ENCODE results near the gene TUBB1. TPM values are rescaled to one million over a fixed set of nuclear protein-coding genes. Genes with fewer than 3 reads are reported as not detected.
"Not testable (repeated sequence)": the region's sequence is repeated elsewhere in the genome, so short reads cannot be mapped to it uniquely, and the experiment has no call there.

Gene TUBB1
- total RNA-seq, 1 experiment from 2014 or later, result not detected

DNA sequence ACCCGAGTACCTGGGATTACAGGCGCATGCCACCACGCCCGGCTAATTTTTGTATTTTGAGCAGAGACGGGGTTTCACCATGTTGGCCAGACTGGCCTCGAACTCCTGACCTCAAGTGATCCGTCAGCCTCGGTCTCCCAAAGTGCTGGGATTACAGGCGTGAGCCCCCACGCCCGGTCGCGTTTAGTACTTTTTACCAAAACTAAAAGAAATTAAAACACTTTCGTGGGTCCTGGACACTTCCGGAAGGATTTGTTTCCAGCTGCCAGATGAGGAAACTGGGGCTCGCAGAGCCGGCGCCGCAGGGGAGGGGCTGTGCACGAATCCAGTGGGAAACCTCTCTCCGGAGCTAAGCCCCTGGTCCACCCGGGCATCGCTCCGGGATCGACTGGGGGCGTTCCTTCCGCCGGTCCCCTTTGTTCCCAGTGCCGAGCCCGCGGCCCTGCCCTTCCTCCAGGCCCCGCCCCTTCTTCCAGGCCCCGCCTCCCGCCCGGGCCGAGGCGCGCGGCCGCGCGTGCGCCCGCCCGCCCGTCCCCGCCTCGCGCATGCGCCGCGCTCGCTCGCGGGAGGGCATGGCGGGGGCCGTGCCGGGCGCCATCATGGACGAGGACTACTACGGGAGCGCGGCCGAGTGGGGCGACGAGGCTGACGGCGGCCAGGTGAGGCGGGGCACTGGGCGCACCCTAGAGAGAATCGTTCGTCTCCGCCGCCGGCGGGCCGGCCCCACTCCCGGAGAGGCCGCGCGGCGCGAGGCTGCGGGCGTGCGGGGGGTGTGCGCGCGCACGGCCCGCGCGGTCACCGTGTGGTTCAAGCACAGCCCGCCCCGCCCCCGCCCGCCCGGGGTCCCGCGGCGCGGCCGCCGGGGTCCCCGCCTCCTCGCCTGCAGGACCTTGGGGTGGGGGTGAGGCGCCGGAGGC, 38.3 kb upstream of the TUBB1 start, which contains the start of gene NELFCD:
TSS of gene NELFCD (plus strand) at position 546 of the 917 bp plus-strand sequence. CDS start at position 600, 54 bp downstream.
- Histone ChIP-seq H3K9me3 (ENCODE audit: low read depth, low read length, poor library complexity, severe bottlenecking) (no peaks in the 10 kb centered on the region), H3K4me1 (ENCODE audit: insufficient read depth, low read length, poor library complexity, severe bottlenecking) (peaks cover 10% of the 10 kb centered on the region), H3K27ac (ENCODE audit: low read depth, low read length, poor library complexity, severe bottlenecking) (peak within 1 kb of the TSS; percentile 72), H3K27me3 (replicated peaks; ENCODE audit: insufficient read depth, low read depth, low read length, poor library complexity) (no peaks in the 10 kb centered on the region), H3K36me3 (ENCODE audit: insufficient read depth, low read length, poor library complexity, severe bottlenecking) (peaks cover 4% of the 10 kb centered on the region), H3K4me3 (ENCODE audit: low read depth, low read length, poor library complexity, severe bottlenecking) (peak within 1 kb of the TSS; percentile 83)
- CTCF ChIA-PET, result no interaction called here
- POLR2A ChIA-PET (ENCODE audit: low non-redundant PET), result interaction anchor here (0.6 kb wide), 2 partner anchors 54 to 205 kb away, joined by 3 to 4 read pairs; no protein-coding TSS in a partner anchor
- intact Hi-C loops (cut with micrococcal nuclease; ENCODE audit: unreplicated experiment), result loop anchor here (5.0 kb wide), 1 partner anchor 51 kb away; the partner anchor contains the start of gene ATP5F1E
- DNase-seq (ENCODE audit: low spot score), result peak; percentile 92
- TF ChIP-seq, protein P1, sequence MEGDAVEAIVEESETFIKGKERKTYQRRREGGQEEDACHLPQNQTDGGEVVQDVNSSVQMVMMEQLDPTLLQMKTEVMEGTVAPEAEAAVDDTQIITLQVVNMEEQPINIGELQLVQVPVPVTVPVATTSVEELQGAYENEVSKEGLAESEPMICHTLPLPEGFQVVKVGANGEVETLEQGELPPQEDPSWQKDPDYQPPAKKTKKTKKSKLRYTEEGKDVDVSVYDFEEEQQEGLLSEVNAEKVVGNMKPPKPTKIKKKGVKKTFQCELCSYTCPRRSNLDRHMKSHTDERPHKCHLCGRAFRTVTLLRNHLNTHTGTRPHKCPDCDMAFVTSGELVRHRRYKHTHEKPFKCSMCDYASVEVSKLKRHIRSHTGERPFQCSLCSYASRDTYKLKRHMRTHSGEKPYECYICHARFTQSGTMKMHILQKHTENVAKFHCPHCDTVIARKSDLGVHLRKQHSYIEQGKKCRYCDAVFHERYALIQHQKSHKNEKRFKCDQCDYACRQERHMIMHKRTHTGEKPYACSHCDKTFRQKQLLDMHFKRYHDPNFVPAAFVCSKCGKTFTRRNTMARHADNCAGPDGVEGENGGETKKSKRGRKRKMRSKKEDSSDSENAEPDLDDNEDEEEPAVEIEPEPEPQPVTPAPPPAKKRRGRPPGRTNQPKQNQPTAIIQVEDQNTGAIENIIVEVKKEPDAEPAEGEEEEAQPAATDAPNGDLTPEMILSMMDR (conservative IDR thresholded peaks at IDR 0.05; ENCODE audit: low read depth, low read length), result no peak
- no peak for TF ChIP-seq EZH2 (IDR thresholded peaks at IDR 0.05; ENCODE audit: borderline replicate concordance, low read depth, low read length, poor library complexity, severe bottlenecking)
- no TSS peak for BruUV-seq (replicated peaks)

DNA sequence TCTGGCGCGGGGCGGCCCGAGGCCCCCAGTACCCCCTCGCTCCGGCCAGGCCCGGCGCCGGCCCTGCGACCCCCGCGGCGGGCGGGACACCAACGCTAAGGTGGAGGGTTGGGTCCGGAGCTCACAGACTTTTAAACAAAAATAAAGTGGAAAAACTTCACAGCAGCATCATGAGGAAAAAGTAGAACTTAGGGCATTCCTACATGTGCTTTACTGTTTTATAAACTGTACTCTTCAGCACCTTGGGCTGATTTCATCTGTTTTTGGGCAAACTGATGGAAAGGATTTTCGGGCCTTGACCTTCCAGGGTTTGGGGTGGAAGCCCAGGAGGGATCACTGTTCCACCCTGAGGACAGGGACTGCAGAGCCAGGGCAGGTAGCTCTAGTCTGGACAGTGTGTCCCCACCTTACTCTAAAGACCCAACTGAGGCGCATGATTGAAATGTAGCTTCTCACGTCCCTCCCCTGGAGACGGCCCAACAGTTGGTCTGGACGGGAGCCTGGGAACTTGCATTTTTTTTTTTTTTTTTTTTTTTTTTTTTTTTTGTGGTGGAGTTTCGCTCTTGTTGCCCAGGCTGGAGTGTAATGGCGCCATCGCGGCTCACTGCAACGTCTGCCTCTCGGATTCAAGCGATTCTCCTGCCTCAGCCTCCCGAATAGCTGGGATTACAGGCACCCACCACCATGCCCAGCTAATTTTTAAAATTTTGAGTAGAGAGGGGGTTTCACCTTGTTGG, 37.4 kb upstream of the TUBB1 start:
- Histone ChIP-seq H3K27ac (ENCODE audit: low read depth, low read length, poor library complexity, severe bottlenecking) (peak overlapping the region; percentile 72), H3K9me3 (ENCODE audit: low read depth, low read length, poor library complexity, severe bottlenecking) (no peaks in the 10 kb centered on the region), H3K4me3 (ENCODE audit: low read depth, low read length, poor library complexity, severe bottlenecking) (peak overlapping the region; percentile 83), H3K4me1 (ENCODE audit: insufficient read depth, low read length, poor library complexity, severe bottlenecking) (peaks cover 10% of the 10 kb centered on the region), H3K36me3 (ENCODE audit: insufficient read depth, low read length, poor library complexity, severe bottlenecking) (peaks cover 12% of the 10 kb centered on the region), H3K27me3 (replicated peaks; ENCODE audit: insufficient read depth, low read depth, low read length, poor library complexity) (no peaks in the 10 kb centered on the region)
- TSS peak; percentile 54 for BruUV-seq (replicated peaks)
- TF ChIP-seq EZH2 (IDR thresholded peaks at IDR 0.05; ENCODE audit: borderline replicate concordance, low read depth, low read length, poor library complexity, severe bottlenecking), result no peak
- TF ChIP-seq, protein P1 (conservative IDR thresholded peaks at IDR 0.05; ENCODE audit: low read depth, low read length), result no peak
- DNase-seq (ENCODE audit: low spot score), result peak; percentile 25
- CTCF ChIA-PET, result no interaction called here
- intact Hi-C loops (cut with micrococcal nuclease; ENCODE audit: unreplicated experiment), result loop anchor here (5.0 kb wide), 1 partner anchor 51 kb away; the partner anchor contains the start of gene ATP5F1E
- POLR2A ChIA-PET (ENCODE audit: low non-redundant PET), result no interaction called here

DNA sequence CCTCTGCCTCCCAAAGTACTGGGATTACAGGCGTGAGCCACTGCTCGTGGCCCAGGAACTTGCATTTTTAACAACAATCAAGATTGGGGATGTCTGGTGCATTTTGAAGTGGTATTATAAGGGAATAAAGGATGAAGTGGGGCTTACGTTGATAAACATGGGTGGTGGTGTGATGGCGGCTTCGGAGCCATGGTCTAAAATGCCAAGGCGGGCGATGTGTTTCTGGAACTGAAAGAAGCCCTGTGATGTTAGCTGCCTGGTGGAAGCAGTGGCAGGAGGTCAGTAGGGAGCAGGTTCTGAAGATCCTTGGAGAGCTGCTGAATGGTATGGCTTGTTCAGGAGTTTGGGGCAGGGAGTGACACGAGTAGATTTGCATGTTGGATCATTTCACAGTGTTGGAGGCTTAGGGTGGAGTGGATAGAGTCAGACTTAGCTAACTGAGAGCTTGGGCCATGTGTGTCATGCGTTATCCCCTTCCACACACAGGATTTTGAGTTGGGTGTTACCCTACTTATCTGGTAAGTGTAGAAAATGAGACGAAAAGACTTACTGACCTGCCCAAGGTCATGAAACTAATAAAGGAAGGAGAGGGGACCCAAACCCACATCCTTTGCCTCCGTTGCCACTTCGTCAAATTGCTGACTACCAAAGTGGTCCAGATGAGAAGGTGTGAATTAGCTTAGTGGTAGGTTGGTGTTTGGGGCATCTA, 36.7 kb upstream of the TUBB1 start:
- H3K27ac ChIP-seq (ENCODE audit: low read depth, low read length, poor library complexity, severe bottlenecking), result no peak overlapping the region
- CTCF ChIA-PET, result no interaction called here
- peaks cover 20% of the 10 kb centered on the region for H3K36me3 ChIP-seq (ENCODE audit: insufficient read depth, low read length, poor library complexity, severe bottlenecking)
- peaks cover 10% of the 10 kb centered on the region for H3K4me1 ChIP-seq (ENCODE audit: insufficient read depth, low read length, poor library complexity, severe bottlenecking)
- TF ChIP-seq, protein P1 (conservative IDR thresholded peaks at IDR 0.05; ENCODE audit: low read depth, low read length), result no peak
- TF ChIP-seq EZH2 (IDR thresholded peaks at IDR 0.05; ENCODE audit: borderline replicate concordance, low read depth, low read length, poor library complexity, severe bottlenecking), result no peak
- no peaks in the 10 kb centered on the region for H3K27me3 ChIP-seq (replicated peaks; ENCODE audit: insufficient read depth, low read depth, low read length, poor library complexity)
- no peaks in the 10 kb centered on the region for H3K9me3 ChIP-seq (ENCODE audit: low read depth, low read length, poor library complexity, severe bottlenecking)
- H3K4me3 ChIP-seq (ENCODE audit: low read depth, low read length, poor library complexity, severe bottlenecking), result peak overlapping the region; percentile 83
- intact Hi-C loops (cut with micrococcal nuclease; ENCODE audit: unreplicated experiment), result loop anchor here (5.0 kb wide), 1 partner anchor 50 kb away; the partner anchor contains the start of gene ATP5F1E
- POLR2A ChIA-PET (ENCODE audit: low non-redundant PET), result no interaction called here
- no TSS peak for BruUV-seq (replicated peaks)
- no peak for DNase-seq (ENCODE audit: low spot score)

DNA sequence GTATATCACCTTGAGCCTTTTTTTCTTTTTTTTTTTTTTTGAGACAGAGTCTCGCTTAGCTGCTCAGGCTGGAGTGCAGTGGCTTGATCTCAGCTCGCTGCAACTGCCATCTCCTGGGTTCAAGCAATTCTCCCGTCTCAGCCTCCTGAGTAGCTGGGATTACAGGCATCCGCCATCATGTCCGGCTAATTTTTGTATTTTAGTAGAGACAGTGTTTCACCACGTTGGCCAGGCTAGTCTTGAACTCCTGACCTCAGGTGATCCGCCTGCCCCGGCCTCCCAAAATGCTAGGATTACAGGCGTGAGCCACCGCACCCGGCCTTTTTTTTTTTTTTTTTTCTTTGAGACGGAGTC, 36.1 kb upstream of the TUBB1 start:
- intact Hi-C loops (cut with micrococcal nuclease; ENCODE audit: unreplicated experiment), result loop anchor here (5.0 kb wide), 1 partner anchor 49 kb away; the partner anchor contains the start of gene ATP5F1E
- DNase-seq (ENCODE audit: low spot score); H3K27ac ChIP-seq (ENCODE audit: low read depth, low read length, poor library complexity, severe bottlenecking); CTCF ChIA-PET; H3K4me3 ChIP-seq (ENCODE audit: low read depth, low read length, poor library complexity, severe bottlenecking); BruUV-seq (replicated peaks); H3K27me3 ChIP-seq (replicated peaks; ENCODE audit: insufficient read depth, low read depth, low read length, poor library complexity); H3K9me3 ChIP-seq (ENCODE audit: low read depth, low read length, poor library complexity, severe bottlenecking); POLR2A ChIA-PET (ENCODE audit: low non-redundant PET): not testable (repeated sequence)
- Histone ChIP-seq H3K36me3 (ENCODE audit: insufficient read depth, low read length, poor library complexity, severe bottlenecking) (peaks cover 25% of the 10 kb centered on the region), H3K4me1 (ENCODE audit: insufficient read depth, low read length, poor library complexity, severe bottlenecking) (peaks cover 10% of the 10 kb centered on the region)

Measured in A673 (cell line).